GM19395 (cell line): ENCODE measurements around the gene C20orf204.
"Not testable (repeated sequence)": the region's sequence is repeated elsewhere in the genome, so short reads cannot be mapped to it uniquely, and the experiment has no call there.

Source experiments
- ATAC-seq: cut with Tn5 transposase; IDR thresholded peaks from one replicate; pipeline ENCODE4 v1.9.1; 2021; ENCODE audit warnings: mild to moderate bottlenecking, moderate library complexity; ENCODE audit not compliant: unreplicated experiment

The C20orf204 gene, protein sequence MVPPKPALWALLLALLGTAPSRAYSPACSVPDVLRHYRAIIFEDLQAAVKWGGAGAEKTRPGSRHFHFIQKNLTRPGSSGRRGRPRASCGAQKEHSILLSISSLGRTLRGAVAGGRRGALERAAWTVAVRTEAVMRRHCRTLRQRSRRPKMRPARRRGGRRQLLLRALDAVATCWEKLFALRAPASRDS

DNA sequence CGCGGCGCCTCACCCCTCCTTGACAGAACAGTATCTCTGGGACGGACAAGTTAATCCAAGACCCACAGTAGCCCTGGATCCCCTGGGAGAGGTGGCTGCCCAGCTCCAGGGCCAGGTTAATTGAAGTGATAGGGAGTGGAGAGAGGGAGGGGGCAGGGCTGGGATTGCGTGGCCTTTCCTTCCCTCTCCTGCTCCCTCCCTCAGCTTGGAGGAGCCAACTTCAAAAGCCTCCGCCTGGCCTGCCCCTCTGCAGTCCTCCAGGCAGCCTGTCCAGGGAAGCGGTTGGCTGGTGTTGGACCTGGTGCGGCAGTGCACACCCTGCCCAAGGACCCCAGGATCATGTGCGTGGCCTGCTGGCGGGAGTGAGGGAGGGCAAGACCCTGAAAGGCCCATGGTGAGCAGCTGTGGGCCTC, at the start of gene C20orf204:
Gene C20orf204 (plus strand): TSS at position 250 of the 413 bp plus-strand sequence. CDS start 142 bp downstream, at position 392.
- ATAC-seq: no peak

DNA sequence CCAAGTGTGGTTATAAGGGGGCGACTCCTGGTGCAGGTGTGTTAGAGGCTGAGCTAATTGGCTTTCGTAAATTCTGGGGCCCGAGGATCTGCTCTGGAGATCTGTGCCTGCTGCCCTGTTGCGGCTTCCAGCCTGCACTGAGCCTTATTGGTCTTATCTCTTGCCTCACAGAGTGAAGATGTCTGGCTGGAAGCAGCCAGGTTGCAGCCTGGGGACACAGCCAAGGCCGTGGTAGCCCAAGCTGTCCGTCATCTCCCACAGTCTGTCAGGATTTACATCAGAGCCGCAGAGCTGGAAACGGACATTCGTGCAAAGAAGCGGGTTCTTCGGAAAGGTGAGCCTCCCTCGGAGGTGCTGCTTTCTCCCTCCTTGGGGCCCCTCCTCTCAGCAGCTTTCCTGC, 35.1 kb upstream of the C20orf204 start:
- no peak for ATAC-seq

DNA sequence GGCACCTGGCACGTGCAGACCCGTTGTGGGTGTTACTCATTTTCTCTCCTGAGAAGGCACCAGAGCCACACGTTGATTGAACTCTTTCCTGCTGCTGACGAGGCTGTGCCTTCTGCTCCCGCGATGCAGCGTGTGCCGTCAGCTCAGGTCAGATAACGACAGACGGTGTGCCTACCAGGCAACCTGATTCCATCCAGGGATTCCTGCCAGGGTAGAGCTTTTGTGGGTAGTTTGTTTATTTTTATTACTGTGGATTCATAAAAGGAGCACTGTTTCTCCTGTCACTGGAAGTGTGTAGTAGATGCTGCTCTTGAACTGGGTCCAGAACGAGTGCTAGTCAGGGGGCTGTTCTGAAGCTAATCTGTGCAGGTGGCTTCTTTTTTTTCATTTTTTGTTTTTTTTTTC, 34.4 kb upstream of the C20orf204 start:
- no peak for ATAC-seq

- ATAC-seq: no peak
These were observed 31.8 kb upstream of the C20orf204 start for GRCh38 chr20:64003960-64004725.

DNA sequence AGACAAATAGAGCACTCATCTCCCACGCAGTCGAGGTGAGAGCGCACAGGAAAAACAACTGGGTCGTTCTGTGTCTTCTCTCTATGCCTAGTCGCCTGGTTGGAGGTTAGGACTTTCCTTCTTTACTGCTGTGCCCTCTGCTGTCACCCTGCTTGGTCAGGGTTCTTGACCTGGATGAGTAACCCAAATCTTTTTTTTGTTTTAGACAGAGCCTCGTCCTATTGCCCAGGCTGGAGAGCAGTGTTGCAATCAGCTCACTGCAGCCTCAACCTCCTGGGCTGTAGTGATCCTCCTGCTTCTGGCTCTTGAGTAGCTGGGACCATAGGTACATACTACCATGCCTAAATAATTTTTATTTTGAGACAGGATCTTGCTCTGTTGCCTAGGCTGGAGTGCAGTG, 30.6 kb upstream of the C20orf204 start:
- no peak for ATAC-seq

DNA sequence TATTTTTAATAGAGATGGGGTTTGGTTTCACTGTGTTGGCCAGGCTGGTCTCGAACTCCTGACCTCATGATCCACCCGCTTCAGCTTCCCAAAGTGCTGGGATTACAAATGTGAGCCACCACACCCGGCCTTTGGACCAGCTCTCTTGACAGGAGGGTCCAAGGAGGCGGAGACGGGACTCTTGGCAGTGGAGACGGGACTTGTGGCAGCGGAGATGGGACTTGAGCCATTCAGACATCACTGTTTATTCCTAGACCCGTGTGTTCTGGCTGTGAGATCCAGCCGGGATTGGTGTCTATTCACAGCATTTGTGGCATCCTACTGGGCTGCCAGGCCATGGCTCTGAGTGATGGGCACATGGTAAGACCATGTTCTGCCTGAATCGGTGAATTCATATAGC, 29.5 kb upstream of the C20orf204 start:
- ATAC-seq: no peak

DNA sequence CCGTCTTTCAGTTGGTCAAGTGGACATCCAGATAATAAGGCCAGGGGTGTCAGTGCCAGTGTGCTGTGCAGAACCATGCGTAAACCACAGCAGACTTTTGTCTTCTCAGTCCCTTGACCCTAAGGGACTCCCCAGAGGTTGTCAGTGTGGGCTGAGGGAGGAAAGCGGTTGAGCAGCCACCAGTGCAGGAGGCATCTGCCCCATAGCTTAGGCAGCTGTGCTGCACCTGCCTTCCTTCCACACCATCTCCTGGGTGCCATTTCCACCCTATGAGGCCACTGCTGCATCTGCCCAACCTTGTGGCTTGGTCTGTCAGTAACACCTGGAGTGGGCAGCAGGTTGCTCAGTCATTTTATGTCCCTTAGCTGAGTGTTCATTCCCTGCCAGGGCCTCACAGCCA, 29.1 kb upstream of the C20orf204 start:
- ATAC-seq: no peak

GRCh38 chr20:64009811-64010387, 26.1 kb upstream of the C20orf204 start:
- ATAC-seq: no peak

- no peak for ATAC-seq
These were observed 25.2 kb upstream of the C20orf204 start for GRCh38 chr20:64010711-64011237.

- ATAC-seq: no peak
These were observed 24.6 kb upstream of the C20orf204 start for GRCh38 chr20:64011366-64011779.

DNA sequence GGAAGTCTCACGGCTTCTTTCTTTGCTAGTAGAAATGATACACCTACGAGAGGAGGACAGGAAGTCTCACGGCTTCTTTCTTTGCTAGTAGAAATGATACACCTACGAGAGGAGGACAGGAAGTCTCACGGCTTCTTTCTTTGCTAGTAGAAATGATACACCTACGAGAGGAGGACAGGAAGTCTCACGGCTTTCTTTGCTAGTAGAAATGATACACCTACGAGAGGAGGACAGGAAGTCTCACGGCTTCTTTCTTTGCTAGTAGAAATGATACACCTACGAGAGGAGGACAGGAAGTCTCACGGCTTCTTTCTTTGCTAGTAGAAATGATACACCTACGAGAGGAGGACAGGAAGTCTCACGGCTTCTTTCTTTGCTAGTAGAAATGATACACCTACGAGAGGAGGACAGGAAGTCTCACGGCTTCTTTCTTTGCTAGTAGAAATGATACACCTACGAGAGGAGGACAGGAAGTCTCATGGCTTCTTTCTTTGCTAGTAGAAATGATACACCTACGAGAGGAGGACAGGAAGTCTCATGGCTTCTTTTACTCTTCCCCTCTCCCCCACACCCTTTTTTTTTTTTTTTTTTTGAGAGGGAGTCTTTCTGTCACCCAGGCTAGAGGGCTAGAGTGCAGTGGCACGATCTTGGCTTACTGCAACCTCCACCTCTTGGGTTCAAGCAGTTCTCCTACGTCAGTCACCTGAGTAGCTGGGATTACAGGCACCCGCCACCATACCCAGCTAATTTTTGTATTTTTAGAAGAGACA, 23.4 kb upstream of the C20orf204 start:
- ATAC-seq: not testable (repeated sequence)

DNA sequence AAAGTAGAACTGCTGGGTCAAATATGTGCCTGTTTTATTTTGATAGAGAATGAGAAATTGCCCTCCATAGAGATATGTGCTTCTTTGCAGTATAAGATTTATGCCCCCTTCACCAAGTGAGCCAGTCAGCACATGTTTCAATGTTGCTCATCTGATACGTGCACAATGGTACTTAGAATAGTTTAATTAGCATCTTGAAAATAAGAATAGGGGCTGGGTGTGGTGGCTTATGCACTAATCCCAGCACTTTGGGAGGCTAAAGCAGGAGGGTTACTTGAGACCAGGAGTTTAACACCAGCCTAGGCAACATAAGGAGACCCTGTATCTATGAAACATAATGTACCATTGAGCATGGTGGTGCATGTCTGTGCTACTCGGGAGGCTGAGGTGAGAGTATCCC, 20.3 kb upstream of the C20orf204 start:
- ATAC-seq: no peak

GRCh38 chr20:64021124-64021975, 14.6 kb upstream of the C20orf204 start:
- ATAC-seq: no peak

DNA sequence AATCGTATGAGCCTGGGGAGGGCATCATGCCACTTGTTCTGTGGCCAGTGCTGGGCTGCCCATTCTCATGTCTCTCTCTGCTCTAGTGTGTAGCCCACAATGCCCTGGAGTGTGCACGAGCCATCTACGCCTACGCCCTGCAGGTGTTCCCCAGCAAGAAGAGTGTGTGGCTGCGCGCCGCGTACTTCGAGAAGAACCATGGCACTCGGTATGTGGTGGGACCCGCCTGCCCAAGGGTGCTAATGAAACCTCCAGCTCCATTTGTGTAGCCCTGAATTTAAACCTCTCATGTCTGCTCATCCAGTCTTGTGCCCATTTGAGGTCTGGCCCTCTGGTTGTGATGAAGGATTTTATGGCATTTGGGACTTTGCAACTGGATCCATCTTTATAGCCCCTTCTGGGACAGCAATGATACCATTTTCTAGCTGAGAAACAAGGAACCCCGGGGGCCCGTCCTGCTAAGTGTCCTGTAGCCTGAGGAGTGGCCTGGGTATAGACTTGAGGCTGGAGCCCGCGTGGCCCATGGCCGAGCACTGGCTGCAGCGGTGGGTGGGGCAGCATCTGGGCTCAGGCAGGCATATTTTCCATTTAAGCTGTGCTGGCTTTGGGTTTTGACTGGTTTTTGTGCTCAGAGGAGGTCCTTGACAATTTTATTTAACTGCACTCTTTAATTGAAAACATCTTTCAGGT, 13.2 kb upstream of the C20orf204 start:
- no peak for ATAC-seq

DNA sequence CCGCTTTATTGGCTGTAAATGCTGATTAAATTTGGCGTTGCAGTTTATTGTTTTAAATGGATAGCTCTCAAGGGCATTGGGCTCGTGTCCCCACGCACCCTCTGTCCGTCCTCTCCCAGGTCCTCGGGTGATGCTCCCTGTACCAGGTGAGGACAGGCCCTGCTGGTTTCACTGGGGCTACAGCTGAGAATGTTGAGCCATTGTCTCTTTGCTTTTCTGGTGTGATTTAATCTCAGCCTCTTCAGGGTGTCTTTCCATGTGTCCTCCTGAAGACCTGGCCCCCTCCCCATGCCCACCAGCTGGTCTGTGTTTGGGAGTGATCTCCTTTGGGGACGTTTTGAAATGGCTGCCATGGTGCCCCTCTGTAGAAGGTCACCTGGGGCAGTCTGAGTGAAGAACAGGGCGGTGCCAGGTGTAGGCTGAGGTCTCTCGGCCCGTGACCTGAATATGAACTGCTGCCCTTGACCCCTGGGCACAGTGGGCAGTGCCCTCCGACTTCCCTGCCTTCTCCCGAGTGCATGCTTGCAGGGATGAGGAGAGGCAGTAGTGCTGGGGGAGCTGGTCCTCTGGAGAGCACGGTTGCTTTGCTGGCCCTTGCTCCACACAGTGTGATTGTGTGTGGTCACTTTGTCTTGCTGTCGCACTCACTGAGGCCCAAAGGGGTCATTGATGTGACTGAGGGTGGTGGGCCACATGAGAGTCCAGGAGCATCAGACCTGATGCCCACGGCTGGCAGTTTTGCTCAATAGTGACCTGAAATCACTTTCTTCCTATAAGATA, 12.4 kb upstream of the C20orf204 start:
- ATAC-seq: no peak

- no peak for ATAC-seq
These were observed 11.6 kb upstream of the C20orf204 start for GRCh38 chr20:64024141-64024990.

GRCh38 chr20:64025101-64025825, 10.7 kb upstream of the C20orf204 start:
- no peak for ATAC-seq
